HG03439 (cell line): ENCODE data around the gene SP140.
"Not testable (repeated sequence)": the region's sequence is repeated elsewhere in the genome, so short reads cannot be mapped to it uniquely, and the experiment has no call there.

Source experiments
- ATAC-seq: cut with Tn5 transposase; IDR thresholded peaks from one replicate; pipeline ENCODE4 v1.9.1; 2021; ENCODE audit warnings: mild to moderate bottlenecking, moderate library complexity; ENCODE audit not compliant: unreplicated experiment

SP140 gene

DNA sequence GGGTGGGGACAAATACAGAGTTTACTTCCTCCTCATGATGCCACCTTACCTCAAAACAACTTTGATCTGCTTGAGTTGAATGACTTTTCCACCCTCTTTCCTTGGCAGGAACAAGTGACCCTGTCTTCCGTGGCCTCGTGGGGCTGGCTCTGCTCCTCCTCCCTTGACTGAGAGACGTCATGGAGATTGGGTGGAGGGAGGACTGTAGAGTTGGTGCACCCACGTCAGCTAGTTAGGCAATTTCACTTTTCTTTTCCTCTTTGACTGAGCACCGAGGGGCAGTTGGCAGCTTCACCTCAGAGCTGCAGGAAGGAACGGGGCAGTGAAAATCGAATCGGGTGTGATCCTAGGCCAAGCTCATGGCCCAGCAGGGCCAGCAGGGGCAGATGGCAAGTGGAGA, at the start of gene SP140:
Gene SP140 (plus strand): TSS at position 251 of the 400 bp plus-strand sequence. CDS start 109 bp downstream, at position 360.
- peak; percentile 74 for ATAC-seq

DNA sequence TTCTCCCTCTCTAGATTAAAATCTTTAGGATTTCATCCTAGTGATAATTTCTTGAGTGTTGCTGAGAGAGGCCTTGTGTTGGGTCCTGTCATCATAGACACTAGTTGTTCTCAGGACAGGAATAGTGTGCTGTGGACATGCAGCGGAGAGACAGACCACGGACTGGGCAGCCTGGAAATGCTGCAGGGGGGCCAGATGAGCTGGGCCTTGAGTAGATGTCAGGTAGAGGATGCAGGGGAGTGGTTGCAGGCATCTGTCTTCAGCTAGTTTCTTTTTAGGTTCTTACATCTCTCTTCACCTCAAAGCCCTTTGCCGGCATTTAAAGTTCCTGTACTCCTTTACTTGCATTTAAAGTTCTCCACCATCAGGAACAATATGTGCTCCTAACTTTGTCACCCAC, 48.5 kb upstream of the SP140 start:
- no peak for ATAC-seq

DNA sequence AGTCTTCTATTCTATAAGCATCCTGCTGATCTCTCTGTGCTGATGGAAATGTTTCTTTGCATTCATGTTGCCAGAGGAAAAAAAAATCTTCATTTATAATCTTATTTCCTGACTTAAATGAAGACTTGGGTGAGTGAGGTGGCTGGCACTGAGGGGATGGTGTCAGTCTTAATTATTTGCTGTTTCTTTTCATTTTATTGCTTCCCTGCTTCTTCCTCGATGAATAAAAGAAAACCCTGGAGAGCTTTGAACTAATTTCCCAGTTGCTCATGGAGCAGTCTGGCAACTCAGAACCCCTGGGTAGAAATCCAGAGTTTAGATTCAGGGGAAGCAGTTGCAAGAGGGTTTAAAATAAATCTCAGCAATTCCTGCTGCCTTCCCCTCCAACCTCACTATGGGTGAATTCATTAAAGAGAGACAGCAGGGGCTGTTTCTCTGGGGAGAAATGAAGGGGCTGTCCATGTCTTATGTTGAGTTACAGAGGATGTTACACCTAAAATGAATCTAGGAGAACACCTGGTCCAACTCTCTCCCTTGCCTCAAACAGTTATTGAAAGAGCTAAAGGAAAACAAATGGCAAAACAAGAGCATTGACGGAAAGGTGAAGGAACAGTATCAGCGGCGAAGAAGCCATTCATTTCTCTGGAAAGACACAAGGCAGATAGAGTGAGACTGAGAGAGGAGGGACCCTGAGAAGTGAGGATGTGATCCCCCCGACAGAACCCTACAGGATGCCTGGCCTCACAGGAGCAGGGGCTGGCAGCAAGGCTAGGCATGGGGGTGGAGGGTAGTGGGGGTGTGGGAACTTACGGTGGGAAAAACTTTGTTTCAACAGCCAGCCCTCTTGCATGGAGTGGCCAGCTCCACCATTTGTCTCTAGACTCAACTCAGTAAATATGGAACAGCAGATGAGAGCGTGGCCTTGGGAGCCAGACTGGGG, 46.7 kb upstream of the SP140 start:
- ATAC-seq = no peak

DNA sequence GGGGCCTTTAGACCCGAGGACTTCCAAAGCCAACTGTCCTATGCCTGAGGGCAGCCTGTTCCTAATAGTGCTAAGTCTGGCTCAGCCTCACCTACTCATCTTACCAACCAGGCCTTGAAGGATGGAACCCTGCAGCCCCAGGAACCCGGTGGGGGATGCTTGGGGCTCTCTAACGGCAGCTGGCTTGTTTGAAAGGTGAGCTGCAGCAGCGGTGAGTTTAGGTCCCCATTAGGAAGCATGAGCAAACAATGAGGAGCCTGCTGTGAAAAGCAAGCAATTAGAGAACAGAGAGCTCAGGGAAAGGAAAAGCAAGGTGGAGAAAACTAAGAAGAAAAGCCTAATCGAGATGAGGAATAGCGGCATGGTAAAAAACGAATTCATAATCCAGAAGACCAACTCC, 45.6 kb upstream of the SP140 start:
- no peak for ATAC-seq

DNA sequence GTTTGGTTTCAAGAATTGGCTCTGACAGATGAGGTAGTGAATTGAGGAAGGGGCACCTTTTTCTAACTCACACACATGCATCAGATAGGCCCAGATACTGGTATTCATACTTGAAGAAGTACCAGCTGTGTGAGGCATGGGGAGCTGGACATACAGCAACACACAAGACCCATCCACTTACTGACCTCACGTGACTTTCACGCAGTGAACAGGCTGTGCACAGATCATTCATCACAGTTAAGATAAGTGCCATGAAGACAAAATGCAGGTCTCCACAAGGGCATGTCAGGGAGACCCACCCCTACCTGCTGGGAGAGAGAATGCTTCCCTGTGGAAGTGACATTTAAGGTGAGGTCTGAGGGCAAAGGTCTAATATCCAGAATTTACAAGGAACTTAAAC, 44.3 kb upstream of the SP140 start:
- no peak for ATAC-seq

DNA sequence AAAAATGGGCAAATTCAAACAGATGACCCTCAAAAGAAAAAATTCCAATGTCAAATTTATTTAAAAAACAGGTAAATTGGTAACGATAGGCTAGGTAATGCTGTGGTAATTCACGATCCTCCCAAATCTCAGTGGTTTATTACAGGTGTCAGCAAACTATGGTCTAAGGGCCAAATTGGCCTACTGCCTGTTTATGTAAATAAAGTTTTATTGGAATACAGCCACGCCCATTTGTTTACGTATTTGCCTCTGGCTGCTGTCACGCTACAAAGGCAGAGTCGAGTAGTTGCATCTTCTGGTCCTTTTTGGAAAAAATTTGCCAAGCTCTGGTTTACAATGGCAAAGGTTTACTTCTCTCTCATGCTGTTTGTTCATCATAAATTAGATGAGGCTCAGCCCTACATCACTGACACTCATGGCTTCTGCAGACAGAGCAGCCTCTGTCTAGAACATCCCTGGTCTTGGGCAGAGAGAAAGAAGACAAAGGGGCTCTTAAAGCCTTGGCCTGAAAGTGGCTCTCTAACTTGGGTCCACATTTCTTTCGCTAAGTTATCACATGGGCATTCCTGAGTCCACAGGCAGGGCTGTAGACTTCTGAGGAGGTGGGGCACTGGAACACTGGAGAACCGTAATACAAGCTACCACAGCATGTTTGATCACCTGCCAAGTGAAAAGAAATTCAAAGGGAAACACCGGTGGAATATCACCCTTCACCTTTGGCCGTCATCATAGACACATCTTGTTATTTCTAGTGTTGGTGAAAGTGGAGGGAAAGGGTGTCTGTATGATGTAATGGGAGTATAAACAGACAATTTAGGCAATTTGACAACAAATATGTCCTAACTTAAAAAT, 40.6 kb upstream of the SP140 start:
- no peak for ATAC-seq

DNA sequence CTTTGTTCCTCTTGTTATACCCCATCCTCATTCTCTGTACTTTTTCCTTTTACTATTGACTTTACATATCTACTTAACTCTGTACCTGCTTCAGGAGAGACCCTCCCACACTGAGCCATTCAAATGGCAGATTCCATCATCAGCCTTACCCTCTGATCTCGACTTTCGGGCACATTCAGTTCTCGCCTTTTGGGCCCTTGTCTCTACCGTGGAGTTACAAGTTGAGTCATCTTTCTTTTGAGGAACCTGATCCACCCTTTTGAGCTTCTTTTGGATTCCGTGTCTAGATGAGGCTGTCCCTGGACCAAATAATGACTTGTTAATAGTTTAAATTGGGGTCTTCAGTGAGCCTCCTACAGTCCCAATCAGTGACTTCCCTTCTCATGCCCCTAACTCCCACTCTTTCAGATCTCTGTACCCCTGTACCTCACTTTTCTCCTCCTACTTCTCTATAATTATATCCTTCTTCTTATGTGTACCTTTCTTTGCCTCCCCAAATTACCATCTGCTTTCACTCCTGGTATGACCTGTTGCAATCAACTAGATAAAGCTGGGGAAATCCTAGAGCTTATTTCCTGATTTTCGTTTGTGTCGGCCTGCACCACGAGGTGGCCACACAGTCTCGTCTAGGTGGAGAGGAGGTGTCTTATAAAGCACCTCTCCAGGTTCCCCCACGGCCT, 23.0 kb upstream of the SP140 start:
- peak; percentile 53 for ATAC-seq

DNA sequence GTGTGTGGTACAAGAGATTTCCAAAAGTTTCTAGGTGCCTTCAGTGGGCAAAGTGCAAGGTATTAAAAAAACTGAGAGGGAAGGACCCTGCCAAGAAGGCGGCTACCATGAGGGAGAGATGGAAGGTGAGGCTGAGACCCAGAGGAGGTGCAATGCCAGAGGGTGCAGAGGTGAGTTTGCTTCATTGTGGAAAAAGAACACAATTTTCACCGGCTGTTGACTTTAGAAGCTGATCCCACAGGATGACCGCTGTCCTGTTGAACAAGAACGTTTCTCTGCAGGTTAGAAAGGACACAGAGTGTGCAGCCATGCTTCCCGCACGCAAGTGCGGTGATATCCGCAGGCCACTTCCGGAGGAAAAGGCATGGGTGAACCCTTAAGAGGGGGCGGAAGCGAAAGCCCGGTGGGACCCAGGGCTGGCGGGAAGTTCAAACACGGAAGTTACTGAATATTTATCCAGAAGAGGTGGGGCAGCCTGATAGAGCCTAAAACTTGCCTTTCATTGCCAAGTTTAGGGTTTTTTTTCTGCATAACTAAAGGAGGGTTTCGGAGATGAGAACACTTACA, 22.3 kb upstream of the SP140 start:
- ATAC-seq = peak; percentile 26

DNA sequence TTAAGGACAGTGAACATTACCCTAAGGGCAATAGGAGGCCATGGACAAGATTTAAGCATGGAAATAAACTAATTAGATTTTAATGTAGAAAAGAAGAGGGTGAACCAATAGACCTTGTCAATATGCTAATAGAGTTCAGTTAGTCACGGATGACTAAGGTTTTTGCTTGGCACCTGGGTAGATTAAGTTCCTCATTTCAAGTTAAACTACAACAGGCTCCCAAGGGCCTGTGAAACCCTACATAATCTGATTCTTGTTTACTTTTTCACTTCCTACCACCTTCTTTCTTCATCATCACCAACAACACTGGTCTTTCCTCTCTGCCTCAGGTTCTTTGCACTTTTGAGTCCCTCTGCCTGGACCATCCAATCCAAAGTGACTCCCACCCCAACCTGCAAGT, 20.5 kb upstream of the SP140 start:
- peak; percentile 45 for ATAC-seq

DNA sequence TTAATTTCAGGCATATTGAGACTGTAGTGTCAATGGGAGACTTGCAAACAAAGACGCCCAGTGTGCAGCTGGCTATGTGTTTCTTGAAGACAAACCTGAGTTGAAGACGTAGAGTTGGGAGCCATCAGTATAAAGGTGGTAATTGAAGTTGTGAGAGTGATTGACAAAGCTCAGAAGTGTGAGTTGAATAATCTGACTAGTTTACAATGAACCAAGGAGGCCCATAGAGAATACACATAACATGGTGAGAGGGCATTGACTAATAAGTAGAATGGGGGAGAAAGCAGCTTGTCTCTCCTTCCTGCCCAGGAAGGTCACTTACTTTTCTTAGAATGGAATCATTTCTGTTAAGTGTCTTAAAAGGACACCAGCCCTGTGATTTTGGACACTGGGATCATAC, 19.8 kb upstream of the SP140 start:
- peak; percentile 35 for ATAC-seq

DNA sequence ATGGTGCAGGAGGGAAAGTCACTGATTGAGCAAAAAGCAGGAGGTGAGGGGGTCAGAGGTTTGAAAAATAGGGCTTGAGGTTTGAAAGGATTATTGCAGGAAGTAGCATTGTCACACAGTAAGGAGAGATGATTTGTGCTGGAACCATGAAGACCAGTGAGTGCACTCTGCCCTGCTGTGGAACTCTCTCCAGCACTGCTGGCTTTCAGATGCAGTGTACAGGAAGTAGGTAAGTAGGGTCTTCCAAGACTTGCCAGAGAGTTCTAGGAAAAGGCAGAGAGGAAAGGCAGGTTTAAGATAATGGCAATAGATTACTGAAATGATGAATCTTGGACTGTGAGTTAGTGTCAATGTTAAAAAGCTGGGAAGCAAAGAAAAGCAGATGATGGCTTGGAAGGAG, 17.0 kb upstream of the SP140 start:
- ATAC-seq = no peak

DNA sequence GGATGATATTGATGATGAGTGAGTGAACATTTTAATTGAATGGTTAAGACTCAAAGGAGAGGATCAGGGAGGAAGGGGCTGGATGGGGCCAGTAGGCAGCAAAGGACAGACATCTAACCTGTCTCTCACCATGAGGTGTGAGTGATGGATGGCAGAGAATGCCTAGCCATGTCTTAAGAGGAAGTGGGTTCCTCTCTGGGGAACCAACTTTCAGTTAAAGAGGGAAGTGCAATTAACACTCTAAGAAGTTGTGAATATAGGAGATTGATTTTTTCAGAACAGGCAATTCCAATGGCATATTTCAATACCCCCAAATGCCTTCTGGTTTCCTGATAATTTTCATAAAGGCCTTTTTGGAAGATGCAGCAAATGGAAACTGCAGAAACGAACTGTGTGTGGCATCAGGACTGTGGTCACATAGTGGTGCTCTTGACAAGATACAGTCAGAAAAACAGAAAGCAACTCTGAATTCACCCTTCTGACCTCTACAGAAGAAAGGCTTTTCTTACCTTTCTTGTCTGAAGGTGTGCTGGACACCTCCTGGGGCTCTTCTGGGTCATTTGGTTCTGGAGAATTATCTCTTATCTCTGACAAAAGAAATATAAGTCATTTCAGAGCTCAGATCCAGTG, 16.0 kb upstream of the SP140 start:
- ATAC-seq = peak; percentile 44

DNA sequence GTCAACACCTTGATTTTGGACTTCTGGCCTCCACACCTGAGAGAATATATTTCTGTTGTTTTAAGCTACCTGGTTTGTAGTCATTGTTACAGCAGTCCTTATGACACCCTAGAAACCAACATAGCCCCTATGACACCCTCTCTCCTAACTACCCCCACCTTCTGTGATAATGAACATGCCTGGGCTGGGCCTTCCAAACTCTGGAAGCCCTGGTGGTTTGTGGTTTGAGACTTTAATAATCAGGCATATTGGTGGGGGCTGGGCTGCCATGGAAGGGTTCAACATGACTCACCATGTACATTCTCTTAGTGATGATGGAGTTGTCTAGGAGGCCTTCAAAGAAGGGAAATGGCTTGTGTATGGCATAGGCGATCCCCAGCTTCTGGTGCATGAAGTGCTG, 9.0 kb upstream of the SP140 start:
- ATAC-seq = no peak

DNA sequence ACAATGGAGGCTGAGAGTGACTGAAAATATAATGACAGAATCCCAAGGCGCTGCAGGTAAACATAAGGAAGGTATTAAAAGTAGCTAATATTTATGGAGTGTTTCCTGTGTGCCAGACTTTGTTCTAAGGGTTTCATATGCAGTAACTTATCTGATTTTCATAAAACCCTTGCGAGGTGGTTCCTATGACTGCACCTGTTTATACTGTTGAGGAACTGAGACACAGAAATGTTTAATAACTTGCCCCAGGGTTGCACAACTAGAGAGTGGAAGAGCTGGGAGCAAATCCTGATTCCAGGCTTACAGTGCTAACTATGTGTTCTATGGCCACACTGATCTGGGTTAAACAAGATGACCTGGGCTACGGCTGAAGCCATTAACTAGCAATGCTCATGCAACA, 8.1 kb upstream of the SP140 start:
- ATAC-seq = no peak

DNA sequence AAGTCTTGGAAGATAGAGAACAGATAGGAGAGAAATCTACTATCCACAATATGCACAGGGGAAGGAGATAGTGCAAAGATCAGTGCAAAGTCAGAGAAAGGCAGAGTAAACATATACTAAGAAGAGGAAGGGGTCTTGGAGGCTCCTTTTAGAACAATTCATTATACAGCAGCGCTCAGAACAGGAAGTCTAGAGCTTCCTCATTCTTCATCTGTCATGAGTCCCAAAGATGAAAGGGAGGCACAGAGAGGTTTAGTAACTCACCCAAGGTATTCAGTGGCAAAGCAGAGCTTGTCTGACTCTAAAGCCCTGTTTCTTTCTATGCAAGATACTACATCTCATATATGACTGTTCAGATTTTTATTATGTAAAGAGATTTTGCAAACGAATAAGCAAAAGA, 7.1 kb upstream of the SP140 start:
- ATAC-seq = no peak

DNA sequence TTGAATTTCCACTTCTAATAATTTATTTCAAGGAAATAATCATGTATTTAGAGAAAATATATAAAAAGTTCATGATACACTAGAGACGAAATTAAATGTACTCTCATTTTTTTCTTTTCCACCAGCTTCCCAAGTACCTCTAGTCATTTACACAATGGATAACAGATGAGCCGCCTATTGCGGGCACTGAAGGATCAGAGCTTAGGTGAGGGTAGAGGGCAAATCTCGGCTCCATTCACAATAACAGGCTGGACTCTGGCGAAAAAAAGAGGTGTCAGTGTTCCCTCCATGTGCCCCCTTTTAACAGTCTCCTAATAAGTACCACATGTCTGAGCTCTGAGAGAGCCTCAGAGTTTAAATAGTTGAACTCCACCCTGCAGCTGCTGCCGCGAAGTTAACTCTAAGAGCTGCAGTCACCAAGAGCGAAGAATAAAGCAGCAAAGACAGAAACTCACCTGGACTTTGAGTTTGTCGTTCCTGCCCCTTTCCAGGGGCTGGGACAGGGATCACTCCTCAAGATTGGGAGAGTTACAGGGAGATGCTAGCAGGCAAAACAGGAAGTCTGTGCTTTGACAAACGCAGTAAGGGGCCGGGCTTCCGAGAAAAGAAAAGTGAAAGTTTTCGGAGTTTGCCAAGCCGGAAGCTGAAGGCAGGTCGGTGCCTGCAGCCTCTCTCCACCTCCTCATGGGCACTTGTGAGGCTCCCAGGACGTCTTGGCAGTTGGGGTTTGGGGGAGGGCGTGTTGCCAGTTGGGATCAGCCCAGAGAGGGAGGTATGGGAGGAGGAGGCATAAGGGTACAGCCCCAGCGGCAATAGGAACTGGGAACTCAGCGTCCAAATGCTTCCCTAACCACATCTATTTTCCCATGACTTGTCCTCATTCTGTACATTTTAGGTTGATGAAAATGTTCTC, 5.9 kb upstream of the SP140 start, which contains the start of gene SP110:
Gene SP110 (minus strand): TSS at position 566 of the 913 bp plus-strand sequence. CDS start 3,057 bp downstream, outside the sequence.
- peak; percentile 76 for ATAC-seq

DNA sequence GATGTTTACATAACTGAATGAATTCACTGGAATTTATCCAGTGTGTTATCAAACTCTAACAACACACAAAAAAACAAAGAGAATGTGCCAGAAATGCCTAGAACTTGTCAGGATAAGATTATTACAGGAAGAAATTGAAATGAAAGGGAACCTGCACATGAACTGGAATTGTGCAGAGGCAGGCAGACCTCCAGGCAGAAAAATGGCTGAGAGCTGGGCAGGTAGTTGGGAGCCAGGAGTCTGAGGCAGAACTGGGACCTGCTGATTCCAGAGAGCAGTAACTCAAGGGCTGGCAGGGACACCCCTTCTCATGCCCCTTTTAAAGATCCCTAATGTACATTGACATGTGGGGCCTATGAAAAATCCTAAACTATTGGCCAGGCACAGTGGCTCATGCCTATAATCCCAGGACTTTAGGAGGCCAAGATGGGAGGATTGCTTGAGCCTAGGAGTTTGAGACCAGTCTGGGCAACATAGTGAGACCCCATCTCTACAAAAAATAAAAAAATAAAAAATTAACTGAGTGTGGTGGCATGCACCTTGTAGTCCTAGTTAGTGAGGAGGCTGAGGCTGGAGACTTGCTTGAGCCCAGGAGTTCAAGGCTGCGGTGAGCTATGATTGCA, 5.1 kb upstream of the SP140 start:
- ATAC-seq = no peak

DNA sequence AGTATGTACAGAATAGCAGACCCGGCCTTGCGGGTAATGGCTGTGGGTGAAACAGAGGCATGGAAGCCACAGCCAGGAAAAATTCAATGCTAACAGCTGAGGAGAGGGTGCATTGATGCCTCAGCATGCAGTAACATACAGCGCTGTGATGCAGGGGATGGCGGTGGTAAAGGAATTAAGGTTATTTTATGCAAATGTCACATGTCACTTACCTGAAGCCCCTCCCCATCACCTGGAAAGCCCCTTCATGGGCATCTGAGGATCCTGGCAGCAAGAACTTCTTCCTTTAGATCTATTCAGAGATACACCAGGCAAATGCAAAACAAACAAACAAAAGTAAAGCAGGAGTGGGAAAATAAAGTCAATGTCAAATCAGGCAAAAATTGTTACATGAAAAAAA, 4.0 kb upstream of the SP140 start:
- ATAC-seq = no peak

DNA sequence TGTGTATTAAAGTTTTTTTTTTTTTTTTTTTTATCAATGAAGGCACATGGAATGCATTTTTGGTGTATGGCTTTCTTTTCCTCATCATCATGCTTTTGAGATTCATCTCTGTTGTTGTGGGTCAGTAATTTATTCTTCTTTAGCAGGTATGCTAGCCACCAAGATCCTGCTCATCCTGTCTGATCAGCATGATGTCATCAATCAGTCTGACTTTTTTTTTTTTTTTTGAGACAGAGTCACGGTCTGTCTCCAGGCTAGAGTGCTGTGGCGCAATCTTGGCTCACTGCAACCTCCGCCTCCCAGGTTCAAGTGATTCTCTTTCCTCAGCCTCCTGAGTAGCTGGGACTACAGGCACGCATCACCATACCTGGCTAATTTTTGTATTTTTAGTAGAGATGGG, 2.7 kb upstream of the SP140 start:
- ATAC-seq = not testable (repeated sequence)
